Brain microvascular endothelial cell (primary cell): ENCODE results near the gene SERTAD1.

Source experiments
- DNase-seq: peaks from one replicate; pipeline ENCODE4 v3.0.0-alpha.2; 2020
- H3K27ac ChIP-seq: fragments of 250-450 bp; sonication (Bioruptor Pico); 2 replicates; pipeline ENCODE4 v1.5.1; 2020; ENCODE audit warnings: mild to moderate bottlenecking, moderate library complexity
- H3K27me3 ChIP-seq: fragments of 250-450 bp; sonication (Bioruptor Pico); replicated peaks from 2 replicates; pipeline ENCODE4 v1.5.1; 2020; ENCODE audit warnings: mild to moderate bottlenecking
- H3K36me3 ChIP-seq: fragments of 250-450 bp; sonication (Bioruptor Pico); replicated peaks from 2 replicates; pipeline ENCODE4 v1.5.1; 2020; ENCODE audit warnings: mild to moderate bottlenecking
- H3K4me3 ChIP-seq: 2 replicates; pipeline ENCODE4 v1.5.1; 2011; ENCODE audit warnings: low read depth, mild to moderate bottlenecking, control low read depth, low read length, moderate library complexity
- in situ Hi-C: cut with HindIII; loops from 2 replicates; pipeline ENCODE4 v1.10.0; 2017; ENCODE audit warnings: low sequenced_read_pairs, low pct_ligation_motif_present
- TF ChIP-seq, protein P1 (sequence below): IDR thresholded peaks from 2 replicates; pipeline ENCODE4 v1.5.1; 2011; ENCODE audit warnings: low read depth, mild to moderate bottlenecking, moderate library complexity, low read length, control low read depth, inconsistent platforms; ENCODE audit errors: missing control alignments

The SERTAD1 gene

DNA sequence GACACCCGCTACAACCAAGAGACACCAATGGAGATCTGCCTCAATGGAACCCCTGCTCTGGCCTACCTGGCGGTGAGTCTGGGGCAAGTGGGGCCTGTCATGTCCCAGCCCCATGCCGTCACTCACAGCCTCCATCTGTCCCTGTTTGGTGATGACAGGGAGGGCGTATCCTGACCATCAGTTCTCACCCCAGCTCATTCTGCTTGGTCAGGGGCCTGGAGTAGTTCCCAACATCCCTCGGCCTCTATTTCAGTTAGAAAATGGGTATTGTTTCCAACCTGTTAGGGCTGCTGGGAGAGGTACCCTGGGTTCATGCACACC lies 54.0 kb downstream of the SERTAD1 start:
- H3K4me3 ChIP-seq: no peak overlapping the region
- in situ Hi-C loops: no loop called here
- TF ChIP-seq, protein P1, sequence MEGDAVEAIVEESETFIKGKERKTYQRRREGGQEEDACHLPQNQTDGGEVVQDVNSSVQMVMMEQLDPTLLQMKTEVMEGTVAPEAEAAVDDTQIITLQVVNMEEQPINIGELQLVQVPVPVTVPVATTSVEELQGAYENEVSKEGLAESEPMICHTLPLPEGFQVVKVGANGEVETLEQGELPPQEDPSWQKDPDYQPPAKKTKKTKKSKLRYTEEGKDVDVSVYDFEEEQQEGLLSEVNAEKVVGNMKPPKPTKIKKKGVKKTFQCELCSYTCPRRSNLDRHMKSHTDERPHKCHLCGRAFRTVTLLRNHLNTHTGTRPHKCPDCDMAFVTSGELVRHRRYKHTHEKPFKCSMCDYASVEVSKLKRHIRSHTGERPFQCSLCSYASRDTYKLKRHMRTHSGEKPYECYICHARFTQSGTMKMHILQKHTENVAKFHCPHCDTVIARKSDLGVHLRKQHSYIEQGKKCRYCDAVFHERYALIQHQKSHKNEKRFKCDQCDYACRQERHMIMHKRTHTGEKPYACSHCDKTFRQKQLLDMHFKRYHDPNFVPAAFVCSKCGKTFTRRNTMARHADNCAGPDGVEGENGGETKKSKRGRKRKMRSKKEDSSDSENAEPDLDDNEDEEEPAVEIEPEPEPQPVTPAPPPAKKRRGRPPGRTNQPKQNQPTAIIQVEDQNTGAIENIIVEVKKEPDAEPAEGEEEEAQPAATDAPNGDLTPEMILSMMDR: no peak
- H3K27me3 ChIP-seq: no peaks in the 10 kb centered on the region
- H3K36me3 ChIP-seq: peaks cover 30% of the 10 kb centered on the region
- H3K27ac ChIP-seq: no peak overlapping the region
- DNase-seq: no peak
